ENCODE data around the gene STK32B. TPM values are rescaled to one million over a fixed set of nuclear protein-coding genes. Genes with fewer than 3 reads are reported as not detected.
"Not testable (repeated sequence)": the region's sequence is repeated elsewhere in the genome, so short reads cannot be mapped to it uniquely, and the experiment has no call there.

STK32B gene
- total RNA-seq (2014; rRNA removed; shearing (Covaris generic)), result 0.03 and 0.10 TPM in 2 replicates

GRCh38 chr4:5051278-5052203 is at the start of gene STK32B:
STK32B (plus strand) TSS chr4:5051480.
- peak; percentile 16 for DNase-seq (ENCODE audit: low spot score)

GRCh38 chr4:5001641-5002040 is 49.6 kb upstream of the STK32B start:
- not testable (repeated sequence) for DNase-seq (ENCODE audit: low spot score)

GRCh38 chr4:5003372-5003857 is 47.9 kb upstream of the STK32B start:
- no peak for DNase-seq (ENCODE audit: low spot score)

- DNase-seq (ENCODE audit: low spot score), result no peak
Measured at GRCh38 chr4:5003918-5004317, 47.4 kb upstream of the STK32B start.

- no peak for DNase-seq (ENCODE audit: low spot score)
Measured at GRCh38 chr4:5004496-5004895, 46.8 kb upstream of the STK32B start.

- not testable (repeated sequence) for DNase-seq (ENCODE audit: low spot score)
Measured at GRCh38 chr4:5006932-5007331, 44.3 kb upstream of the STK32B start.

- no peak for DNase-seq (ENCODE audit: low spot score)
Measured at GRCh38 chr4:5009796-5010195, 41.5 kb upstream of the STK32B start.

GRCh38 chr4:5010984-5011383 is 40.3 kb upstream of the STK32B start:
- DNase-seq (ENCODE audit: low spot score), result no peak

GRCh38 chr4:5012244-5012898 is 38.9 kb upstream of the STK32B start:
- DNase-seq (ENCODE audit: low spot score), result no peak

GRCh38 chr4:5012958-5013357 is 38.3 kb upstream of the STK32B start:
- DNase-seq (ENCODE audit: low spot score), result no peak

- DNase-seq (ENCODE audit: low spot score), result no peak
Measured at GRCh38 chr4:5014007-5014682, 37.1 kb upstream of the STK32B start.

GRCh38 chr4:5018096-5018495 is 33.2 kb upstream of the STK32B start:
- DNase-seq (ENCODE audit: low spot score), result no peak

GRCh38 chr4:5018603-5019002 is 32.7 kb upstream of the STK32B start:
- no peak for DNase-seq (ENCODE audit: low spot score)

GRCh38 chr4:5019274-5019673 is 32.0 kb upstream of the STK32B start, which contains the start of gene CYTL1:
CYTL1 (minus strand) TSS chr4:5019458; CDS start chr4:5019445, 13 bp downstream.
- no peak for DNase-seq (ENCODE audit: low spot score)

GRCh38 chr4:5019796-5020195 is 31.5 kb upstream of the STK32B start:
- no peak for DNase-seq (ENCODE audit: low spot score)

- DNase-seq (ENCODE audit: low spot score), result no peak
Measured at GRCh38 chr4:5020341-5020740, 30.9 kb upstream of the STK32B start.

- no peak for DNase-seq (ENCODE audit: low spot score)
Measured at GRCh38 chr4:5021546-5021945, 29.7 kb upstream of the STK32B start.

- no peak for DNase-seq (ENCODE audit: low spot score)
Measured at GRCh38 chr4:5024673-5025072, 26.6 kb upstream of the STK32B start.

GRCh38 chr4:5026371-5026770 is 24.9 kb upstream of the STK32B start:
- DNase-seq (ENCODE audit: low spot score), result no peak

- DNase-seq (ENCODE audit: low spot score), result no peak
Measured at GRCh38 chr4:5027346-5027745, 23.9 kb upstream of the STK32B start.

- DNase-seq (ENCODE audit: low spot score), result no peak
Measured at GRCh38 chr4:5028480-5028879, 22.8 kb upstream of the STK32B start.

- no peak for DNase-seq (ENCODE audit: low spot score)
Measured at GRCh38 chr4:5029447-5029846, 21.8 kb upstream of the STK32B start.
